ENCODE measurements around the gene RAB40AL. TPM values are rescaled to one million over a fixed set of nuclear protein-coding genes. Genes with fewer than 3 reads are reported as not detected.

Gene RAB40AL
- total and polyA plus RNA-seq, 2 experiments from 2014 or later = 0.34 to 0.83 TPM

GRCh38 chrX:102899940-102900916 is 36.8 kb upstream of the RAB40AL start:
- no peaks in the 10 kb centered on the region; the same call in 2 of the 3 replicates for H3K9me3 Mint-ChIP-seq
- DNase-seq (ENCODE audit: low spot score) (peak; percentile 64), ATAC-seq (peak; percentile 93)
- Histone ChIP-seq H4K20me1 (replicated peaks; ENCODE audit: insufficient read depth) (no peaks in the 10 kb centered on the region), H3K79me2 (replicated peaks; ENCODE audit: insufficient read depth) (no peaks in the 10 kb centered on the region), H3K4me2 (no peak overlapping the region), H3K36me3 (ENCODE audit: insufficient read depth) (no peaks in the 10 kb centered on the region), H3K4me3 (no peak overlapping the region), H3K27me3 (ENCODE audit: insufficient read depth) (no peaks in the 10 kb centered on the region), H3F3A (replicated peaks; ENCODE audit: low read depth) (no peaks in the 10 kb centered on the region), H3K27ac (ENCODE audit: low read depth) (no peak overlapping the region), H3K9me2 (ENCODE audit: insufficient read depth) (no peaks in the 10 kb centered on the region), H2AFZ (no peak overlapping the region), H3K4me1 (ENCODE audit: insufficient read depth) (no peaks in the 10 kb centered on the region)
- H3K27ac Mint-ChIP-seq = no peak overlapping the region
- peaks cover 2% of the 10 kb centered on the region; the same call in 2 of the 3 replicates for H3K36me3 Mint-ChIP-seq (ENCODE audit: low read depth)
- TF ChIP-seq POLR2AphosphoS5 (IDR thresholded peaks at IDR 0.05; ENCODE audit: low read depth) (no peak), CTCF (conservative IDR thresholded peaks at IDR 0.05; ENCODE audit: low read depth in 2 of 2) (peak; percentile 62 to 70), NANOG (IDR thresholded peaks at IDR 0.05; ENCODE audit: borderline replicate concordance) (no peak)
- H3K4me1 Mint-ChIP-seq = no peaks in the 10 kb centered on the region; the same call in 1 of the 3 replicates
- H3K4me3 Mint-ChIP-seq = no peak overlapping the region
- no peaks in the 10 kb centered on the region for H3K27me3 Mint-ChIP-seq (ENCODE audit: insufficient read depth, low read depth, poor library complexity)

- no peaks in the 10 kb centered on the region for H3K27me3 ChIP-seq (ENCODE audit: insufficient read depth)
- no peak overlapping the region for H3K4me2 ChIP-seq
- Mint-ChIP-seq H3K27ac (no peak overlapping the region), H3K4me1 (no peaks in the 10 kb centered on the region; the same call in 1 of the 3 replicates), H3K9me3 (no peaks in the 10 kb centered on the region; the same call in 2 of the 3 replicates), H3K27me3 (ENCODE audit: insufficient read depth, low read depth, poor library complexity) (no peaks in the 10 kb centered on the region), H3K36me3 (ENCODE audit: low read depth) (no peaks in the 10 kb centered on the region; the same call in 1 of the 3 replicates), H3K4me3 (no peak overlapping the region)
- H3K36me3 ChIP-seq (ENCODE audit: insufficient read depth) = no peaks in the 10 kb centered on the region
- DNase-seq (ENCODE audit: low spot score) (no peak), ATAC-seq (no peak)
- no peak overlapping the region for H2AFZ ChIP-seq
- no peak overlapping the region for H3K27ac ChIP-seq (ENCODE audit: low read depth)
- H3K4me1 ChIP-seq (ENCODE audit: insufficient read depth) = no peaks in the 10 kb centered on the region
- no peaks in the 10 kb centered on the region for H4K20me1 ChIP-seq (replicated peaks; ENCODE audit: insufficient read depth)
- H3K4me3 ChIP-seq = no peak overlapping the region
- H3F3A ChIP-seq (replicated peaks; ENCODE audit: low read depth) = no peaks in the 10 kb centered on the region
- H3K9me2 ChIP-seq (ENCODE audit: insufficient read depth) = no peaks in the 10 kb centered on the region
- H3K79me2 ChIP-seq (replicated peaks; ENCODE audit: insufficient read depth) = no peaks in the 10 kb centered on the region
- no peak for TF ChIP-seq POLR2AphosphoS5 (IDR thresholded peaks at IDR 0.05; ENCODE audit: low read depth)
- no peak for TF ChIP-seq STAT1 (IDR thresholded peaks at IDR 0.05; ENCODE audit: unreplicated experiment)
- no peak for TF ChIP-seq CTCF (conservative IDR thresholded peaks at IDR 0.05; ENCODE audit: low read depth in 2 of 2)
- no peak for TF ChIP-seq NANOG (IDR thresholded peaks at IDR 0.05; ENCODE audit: borderline replicate concordance)
- no peak for TF ChIP-seq CREB1 (CRISPR knock-in tag; IDR thresholded peaks at IDR 0.05; ENCODE audit: low read depth)
- TF ChIP-seq ZNF114 (CRISPR knock-in tag; IDR thresholded peaks at IDR 0.05) = no peak
- TF ChIP-seq EZH2phosphoT487 (IDR thresholded peaks at IDR 0.05; ENCODE audit: unreplicated experiment) = no peak
- TF ChIP-seq ETS1 (IDR thresholded peaks at IDR 0.05) = no peak
- no peak for TF ChIP-seq EZH2 (IDR thresholded peaks at IDR 0.05; ENCODE audit: low read depth, unreplicated experiment)
- no peak for TF ChIP-seq REST (IDR thresholded peaks at IDR 0.05; ENCODE audit: unreplicated experiment)
These were observed 34.7 kb upstream of the RAB40AL start for GRCh38 chrX:102902355-102902754.

Measured in GM23338 (cell line).